Femur (tissue), 1 donor: Measurements from ENCODE around the gene ZNF771.
A peak's percentile ranks its signal among the peaks of the same experiment; 100 is the strongest.
"Not testable (repeated sequence)": the region's sequence is repeated elsewhere in the genome, so short reads cannot be mapped to it uniquely, and the experiment has no call there.

Experiments
- DNase-seq: peaks from one replicate; pipeline ENCODE4 v3.0.0-alpha.2; 2017

Gene ZNF771

GRCh38 chr16:30376461-30376902 is 30.9 kb upstream of the ZNF771 start:
- peak; percentile 26 for DNase-seq

- DNase-seq = no peak
These were observed 30.2 kb upstream of the ZNF771 start for GRCh38 chr16:30377050-30377811.

- DNase-seq = peak; percentile 95
These were observed 29.6 kb upstream of the ZNF771 start for GRCh38 chr16:30377812-30378235.

DNA sequence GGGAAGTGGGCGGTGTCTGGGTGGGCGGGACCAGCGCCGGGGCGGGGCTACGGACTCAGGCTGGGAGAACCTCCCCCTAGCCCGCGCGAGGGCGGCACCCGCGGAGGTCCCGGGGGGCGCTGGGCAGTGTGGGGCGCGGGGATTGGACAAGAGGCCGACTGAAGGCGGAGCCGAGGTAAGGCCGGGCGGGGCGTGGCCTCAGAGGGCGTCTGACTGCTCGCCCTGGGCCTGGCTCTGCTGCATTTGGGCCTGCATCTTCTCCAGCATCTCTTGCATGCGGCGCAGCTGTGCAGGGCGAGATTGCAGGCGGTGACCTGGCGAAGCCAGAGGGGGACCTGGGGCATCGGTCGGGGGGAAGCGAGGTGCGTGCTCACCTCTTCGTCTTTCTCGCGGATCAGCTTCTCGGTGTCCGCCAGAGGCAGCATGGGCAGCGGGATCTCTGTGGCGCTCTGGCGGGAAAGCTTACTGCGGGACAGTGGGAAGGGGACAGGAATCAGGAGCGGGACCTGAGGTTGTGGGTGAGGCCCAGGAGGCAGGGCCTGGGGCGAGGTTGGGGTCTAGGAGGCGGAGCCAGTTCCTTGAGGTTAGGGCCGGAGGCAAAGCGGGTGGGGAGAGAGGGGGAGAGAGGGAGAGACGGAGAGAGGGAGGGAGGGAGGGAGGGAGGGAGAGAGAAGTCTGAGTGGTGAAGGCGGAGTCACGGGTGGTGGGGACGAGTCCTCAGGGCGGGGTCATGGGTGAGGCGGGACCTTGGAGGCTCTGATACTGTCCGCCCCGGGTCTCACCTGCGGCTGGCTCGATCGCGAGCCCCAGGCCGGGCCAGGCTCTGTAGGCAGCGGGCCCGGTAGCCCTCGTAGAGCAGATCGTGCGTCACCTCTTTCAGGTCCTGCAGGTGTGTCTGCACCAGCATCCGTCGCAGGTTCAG is 28.9 kb upstream of the ZNF771 start:
- DNase-seq = peak; percentile 100

GRCh38 chr16:30379158-30379783 is 28.1 kb upstream of the ZNF771 start:
- no peak for DNase-seq

DNA sequence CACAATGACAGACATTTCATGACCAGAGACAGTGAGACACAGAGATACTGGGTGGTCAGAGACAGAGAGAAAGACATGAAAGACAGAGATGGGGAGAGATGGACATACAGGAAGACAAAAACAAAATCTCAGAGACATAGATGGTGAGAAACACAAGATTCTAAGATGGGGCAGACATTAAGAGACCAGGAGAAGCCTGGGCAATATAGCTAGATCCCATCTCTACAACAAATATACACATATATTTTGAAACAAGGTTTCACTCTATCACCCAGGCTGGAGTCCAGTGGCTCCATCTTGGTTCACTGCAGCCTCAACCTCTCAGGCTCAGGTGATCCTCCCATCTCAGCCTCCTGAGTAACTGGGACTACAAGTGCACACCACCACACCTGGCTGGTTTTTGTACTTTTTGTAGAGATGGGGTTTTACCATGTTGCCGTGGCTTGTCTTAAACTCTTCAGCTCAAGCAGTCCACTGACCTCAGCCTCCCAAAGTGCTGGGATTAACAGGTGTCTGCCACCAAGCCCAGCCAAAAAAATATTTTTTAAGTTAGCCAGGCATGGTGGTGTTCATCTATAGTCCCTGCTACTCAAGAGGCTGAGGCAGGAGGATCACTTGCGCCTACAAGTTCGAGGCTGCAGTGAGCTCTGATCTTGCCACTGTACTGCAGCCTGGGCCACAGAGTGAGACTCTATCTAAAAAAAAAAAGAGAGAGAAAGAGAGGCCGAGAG is 27.2 kb upstream of the ZNF771 start:
- DNase-seq = no peak

DNA sequence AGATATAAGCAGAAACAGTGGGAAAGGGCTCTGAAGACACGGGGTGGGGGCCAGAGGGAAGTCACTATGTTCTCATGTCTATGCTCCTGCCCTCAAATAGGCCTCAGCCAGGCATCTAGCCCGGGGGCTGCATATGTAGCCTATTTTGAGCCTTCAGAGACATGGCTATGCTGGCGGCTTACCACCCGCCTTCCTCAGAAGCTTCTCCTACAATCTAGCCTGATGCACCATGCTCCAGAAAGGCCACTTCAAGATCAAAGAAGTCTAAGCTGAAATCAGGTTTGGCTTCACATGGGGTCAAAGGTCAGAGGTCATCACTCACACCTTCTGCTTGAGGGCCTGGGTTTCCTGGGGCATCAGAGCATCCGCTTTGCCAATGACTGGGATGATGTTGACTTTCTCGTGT is 26.6 kb upstream of the ZNF771 start:
- no peak for DNase-seq

DNA sequence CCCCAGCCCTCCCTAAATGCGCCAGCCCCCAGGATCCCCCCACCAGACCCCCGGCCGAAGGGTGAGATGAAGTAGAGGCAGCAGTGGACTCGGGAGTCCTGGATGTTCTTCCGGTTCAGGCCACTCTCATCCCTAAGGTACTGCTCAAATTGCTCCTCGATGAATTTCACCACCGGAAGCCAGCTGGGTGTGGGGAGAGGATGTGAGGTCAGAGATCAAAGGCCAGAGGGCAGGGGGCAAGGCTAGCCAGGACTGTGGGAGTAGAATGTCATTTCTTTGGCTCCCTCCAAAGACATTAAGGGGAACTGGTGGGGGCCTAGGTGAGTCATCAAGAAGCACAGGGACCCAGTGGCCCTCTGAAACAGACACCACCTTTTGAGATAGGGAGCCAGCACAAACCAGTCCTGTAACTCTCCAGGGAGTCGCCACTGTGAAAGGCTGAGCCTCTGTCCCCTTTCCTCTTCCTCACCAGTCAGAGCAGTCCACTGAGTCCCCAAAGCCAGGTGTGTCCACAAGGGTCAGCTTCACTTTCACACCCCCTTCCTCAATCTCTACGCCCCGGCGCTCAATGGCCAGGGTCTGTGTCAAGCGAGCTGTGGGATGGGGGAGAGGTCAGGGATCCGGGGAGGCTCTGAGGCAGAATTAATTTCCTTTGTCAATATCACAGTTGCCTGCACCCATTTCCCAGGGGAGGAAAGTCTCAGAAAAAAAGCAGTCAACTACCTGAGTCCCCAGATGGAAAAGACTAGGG is 25.9 kb upstream of the ZNF771 start:
- no peak for DNase-seq

DNA sequence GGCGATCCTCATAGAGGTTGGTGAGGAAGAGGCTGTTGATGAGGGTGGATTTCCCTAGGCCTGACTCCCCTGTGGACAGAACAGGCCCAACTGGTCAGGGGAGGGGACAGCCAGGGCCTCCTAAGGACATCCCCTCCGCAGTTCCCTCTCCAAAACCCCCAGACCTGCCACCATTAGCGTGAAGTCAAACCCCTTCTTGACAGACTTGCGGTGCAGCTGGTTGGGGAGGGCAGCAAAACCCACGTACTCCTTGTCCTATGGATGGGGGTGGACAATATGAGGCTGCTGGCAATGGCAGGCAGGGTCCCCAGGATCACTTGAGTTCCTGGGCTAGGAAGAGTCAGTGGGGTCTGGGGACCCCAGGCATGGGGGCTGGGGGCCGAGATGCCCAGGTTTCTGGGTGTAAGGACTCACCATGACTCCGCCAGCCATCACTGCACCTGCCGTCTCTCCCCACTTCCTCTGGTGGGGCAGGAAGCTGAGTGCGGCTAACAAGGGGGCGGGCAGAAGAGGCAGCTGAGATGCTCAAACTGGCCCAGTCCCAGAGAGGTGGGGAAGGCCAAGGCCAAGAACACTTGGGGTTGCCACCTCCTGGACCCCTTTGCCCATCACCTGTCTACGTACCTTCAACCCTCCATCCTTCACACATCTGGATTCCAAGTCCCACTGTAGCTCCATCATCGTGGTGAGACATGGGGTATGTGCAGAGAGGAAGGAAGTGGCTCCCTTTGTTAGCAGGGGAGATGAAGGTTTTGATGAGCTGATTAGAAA is 25.1 kb upstream of the ZNF771 start, which contains the start of gene SEPTIN1:
Gene SEPTIN1 (minus strand): TSS at position 451 of the 771 bp plus-strand sequence. CDS start 19 bp downstream, at position 432.
- peak; percentile 51 for DNase-seq

DNA sequence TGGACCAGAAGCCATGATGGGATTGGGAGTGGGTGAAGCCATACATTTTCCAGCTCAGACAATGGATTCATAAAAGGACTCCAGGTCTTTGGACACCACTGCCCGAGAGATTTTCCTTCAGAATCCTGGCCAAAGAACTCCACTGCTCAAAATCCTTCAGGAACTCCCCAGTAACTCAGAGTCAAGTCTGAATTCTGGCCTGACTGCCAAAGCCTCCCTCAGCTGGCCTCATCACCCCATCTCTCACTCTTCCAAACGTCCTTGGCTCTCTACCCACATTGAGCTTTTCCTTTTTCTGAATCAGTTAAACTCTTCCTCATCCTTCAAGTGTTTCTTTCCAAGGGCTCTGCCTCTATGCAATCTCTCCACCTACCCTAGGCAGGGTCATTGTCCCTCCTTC is 23.9 kb upstream of the ZNF771 start:
- peak; percentile 80 for DNase-seq

DNA sequence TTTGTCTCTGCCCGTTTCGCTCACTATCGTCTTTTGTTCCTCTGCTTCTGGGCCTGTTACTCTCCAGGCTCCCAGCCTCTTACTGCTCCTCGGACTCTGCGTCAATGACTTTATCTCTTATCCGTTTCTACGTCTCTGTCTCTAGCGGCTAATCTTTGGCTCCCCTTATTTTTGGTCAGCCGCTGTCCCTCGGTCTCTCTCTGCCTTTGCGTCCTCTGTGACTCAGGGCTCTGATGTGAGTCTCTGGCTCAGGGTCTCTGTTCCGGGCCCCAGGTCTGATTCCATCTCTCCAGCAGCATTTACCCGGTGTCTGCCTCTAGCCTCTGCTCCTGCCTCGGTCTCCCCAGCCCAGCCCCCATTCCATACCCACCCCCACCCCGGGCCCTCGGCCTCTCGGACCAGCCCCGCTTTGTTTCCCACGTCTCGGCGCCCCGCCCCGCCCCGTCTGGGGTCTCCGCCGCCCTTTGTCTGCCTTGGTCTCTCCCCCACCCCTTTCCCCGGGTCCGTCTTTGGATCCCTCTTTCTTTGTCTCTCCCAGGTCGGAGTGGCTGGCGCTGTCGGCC is 12.7 kb upstream of the ZNF771 start:
- no peak for DNase-seq

GRCh38 chr16:30395155-30395991 is 12.0 kb upstream of the ZNF771 start, which contains the start of gene ZNF48:
TSS of gene ZNF48 (plus strand) at chr16:30395420. CDS start at chr16:30395795, 375 bp downstream.
- DNase-seq = peak; percentile 94

DNA sequence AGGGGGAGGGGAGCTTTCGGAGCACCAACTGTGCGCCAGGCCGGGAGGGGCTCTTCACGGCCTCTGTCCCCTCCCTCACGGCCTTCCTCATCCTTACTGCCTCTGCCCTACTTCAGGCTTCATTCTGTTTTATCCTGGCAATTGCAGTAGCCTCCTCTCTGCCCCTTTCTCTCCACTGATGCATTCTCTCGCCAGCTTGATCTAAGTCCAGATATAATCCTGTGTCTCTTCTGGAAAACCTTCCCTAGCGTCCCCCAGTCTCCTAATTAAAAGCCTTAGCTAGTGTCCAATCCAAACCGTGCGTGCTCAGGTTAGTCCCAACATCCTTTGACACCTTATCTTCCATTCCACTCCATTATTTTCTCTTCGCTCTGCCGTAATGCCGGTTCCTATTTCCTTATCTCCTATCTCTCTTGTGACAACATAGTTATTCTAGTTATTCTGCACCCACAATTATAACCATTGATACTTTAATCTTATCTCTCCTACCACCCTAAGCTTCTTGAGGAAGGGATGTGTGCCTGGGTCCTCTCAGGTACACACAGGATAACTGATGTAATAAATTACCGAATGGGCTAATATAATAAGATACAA is 11.3 kb upstream of the ZNF771 start:
- DNase-seq = no peak

- not testable (repeated sequence) for DNase-seq
These were observed 10.8 kb upstream of the ZNF771 start for GRCh38 chr16:30396627-30397026.

DNA sequence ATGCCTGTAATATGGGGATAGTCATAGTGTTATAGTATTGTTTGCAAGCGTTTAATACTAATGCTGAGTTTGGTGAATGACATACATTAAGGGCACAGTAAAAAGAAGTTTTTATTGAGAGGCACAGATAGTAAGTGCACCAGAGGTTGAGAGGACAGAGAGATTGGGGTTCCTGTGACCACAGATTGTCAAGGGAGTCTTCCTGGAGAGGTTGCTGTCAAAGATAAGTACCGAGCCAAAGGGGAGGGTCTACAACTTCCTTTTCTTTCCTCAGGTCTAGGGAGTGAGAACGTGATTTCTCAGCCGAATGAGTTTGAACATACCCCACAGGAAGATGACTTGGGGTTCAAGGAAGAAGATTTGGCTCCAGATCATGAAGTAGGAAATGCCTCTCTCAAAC is 10.3 kb upstream of the ZNF771 start:
- no peak for DNase-seq

DNA sequence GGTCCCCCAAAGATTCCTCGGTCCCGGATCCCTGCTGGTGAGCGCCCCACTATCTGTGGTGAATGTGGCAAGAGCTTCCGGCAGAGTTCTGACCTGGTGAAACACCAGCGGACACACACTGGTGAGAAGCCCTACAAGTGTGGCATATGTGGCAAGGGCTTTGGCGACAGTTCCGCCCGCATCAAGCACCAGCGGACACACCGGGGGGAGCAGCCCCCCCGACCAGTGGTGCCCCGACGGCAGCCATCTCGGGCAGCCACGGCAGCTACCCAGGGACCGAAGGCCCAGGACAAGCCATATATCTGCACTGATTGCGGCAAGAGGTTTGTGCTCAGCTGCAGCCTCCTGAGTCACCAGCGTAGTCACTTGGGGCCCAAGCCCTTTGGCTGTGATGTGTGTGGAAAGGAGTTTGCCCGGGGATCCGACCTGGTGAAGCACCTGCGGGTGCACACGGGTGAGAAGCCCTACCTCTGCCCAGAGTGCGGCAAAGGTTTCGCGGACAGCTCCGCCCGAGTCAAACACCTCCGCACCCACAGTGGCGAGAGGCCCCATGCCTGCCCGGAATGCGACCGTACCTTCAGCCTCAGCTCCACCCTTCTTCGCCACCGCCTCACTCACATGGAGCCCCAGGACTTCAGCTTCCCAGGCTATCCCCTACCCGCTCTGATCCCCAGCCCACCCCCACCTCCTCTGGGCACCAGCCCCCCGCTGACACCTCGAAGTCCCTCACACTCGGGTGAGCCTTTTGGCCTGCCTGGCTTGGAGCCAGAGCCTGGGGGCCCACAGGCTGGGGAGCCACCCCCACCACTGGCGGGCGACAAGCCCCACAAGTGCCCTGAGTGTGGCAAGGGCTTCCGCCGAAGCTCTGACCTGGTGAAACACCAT is 9.4 kb upstream of the ZNF771 start:
- DNase-seq = no peak

DNA sequence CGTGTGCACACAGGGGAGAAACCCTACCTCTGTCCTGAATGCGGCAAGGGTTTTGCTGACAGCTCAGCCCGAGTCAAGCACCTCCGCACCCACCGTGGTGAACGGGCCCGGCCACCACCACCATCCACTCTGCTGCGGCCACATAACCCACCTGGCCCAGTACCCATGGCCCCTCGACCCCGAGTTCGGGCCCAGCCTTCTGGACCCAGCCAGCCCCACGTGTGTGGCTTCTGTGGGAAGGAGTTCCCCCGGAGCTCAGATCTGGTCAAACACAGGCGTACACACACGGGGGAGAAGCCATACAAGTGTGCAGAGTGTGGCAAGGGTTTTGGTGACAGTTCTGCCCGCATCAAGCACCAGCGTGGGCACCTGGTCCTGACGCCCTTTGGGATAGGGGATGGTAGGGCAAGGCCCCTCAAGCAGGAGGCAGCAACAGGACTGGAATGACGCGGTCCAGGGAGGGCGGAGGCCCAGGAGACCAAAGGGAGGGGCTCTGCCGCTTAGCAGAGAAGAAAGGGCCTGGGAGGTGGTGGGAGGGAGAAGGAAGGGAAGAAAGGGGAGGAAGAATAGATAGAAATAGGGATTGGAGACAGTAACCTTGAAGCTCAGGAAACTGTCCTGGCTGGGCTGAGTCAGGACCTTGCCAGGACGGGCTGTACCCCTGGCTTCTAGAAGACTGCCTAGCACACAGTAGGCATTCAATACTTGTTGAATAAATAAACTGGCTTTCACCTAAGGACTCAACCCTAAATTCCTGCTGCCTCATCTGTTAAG is 8.6 kb upstream of the ZNF771 start:
- DNase-seq = no peak
